ENCODE measurements around the gene SEMG1.

DNA sequence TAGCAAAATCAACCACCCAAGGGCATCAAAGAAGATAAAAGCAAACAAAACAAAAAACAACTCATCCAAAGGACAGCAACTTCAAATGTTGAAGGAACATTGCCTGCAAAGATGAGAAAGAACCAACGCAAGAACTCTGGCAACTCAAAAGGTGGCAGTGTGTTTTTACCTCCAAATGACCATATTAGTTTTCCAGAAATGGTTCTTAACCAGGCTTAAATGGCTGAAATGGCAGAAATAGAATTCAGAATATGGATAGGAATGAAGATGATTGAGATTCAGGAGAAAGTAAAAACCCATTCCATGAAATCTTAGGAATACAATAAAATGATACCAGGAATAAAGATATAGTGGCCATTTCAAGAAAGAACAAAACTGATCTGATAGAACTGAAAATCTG is 41.9 kb upstream of the SEMG1 start:
- TF ChIP-seq POLR2A (IDR thresholded peaks at IDR 0.05; ENCODE audit: extremely low read depth, insufficient read length) (no peak), CTCF (IDR thresholded peaks at IDR 0.05; ENCODE audit: low read depth, low read length) (no peak)

Measured in NB4 (cell line).